Spinal cord (tissue), 10 donors: Measurements from ENCODE around the gene NAA10. TPM values are rescaled to one million over a fixed set of nuclear protein-coding genes. Genes with fewer than 3 reads are reported as not detected.

Experiments used
- DNase-seq, 6 donors: peaks; one replicate each; pipeline versions ENCODE4 v3.0.0 to v3.0.0-alpha.2; 2013 to 2015; ENCODE audit warnings: low spot score in 6 of 6, low read depth in 4 of 6
- H3K27ac ChIP-seq: one replicate; pipeline ENCODE4 v1.5.1; 2013; ENCODE audit warnings: low read depth, low read length, control low read depth
- H3K27me3 ChIP-seq: one replicate; pipeline ENCODE4 v1.6.1; 2013; ENCODE audit warnings: low read length; ENCODE audit not compliant: control insufficient read depth, insufficient read depth
- H3K36me3 ChIP-seq: one replicate; pipeline ENCODE4 v1.6.1; 2013; ENCODE audit warnings: low read length; ENCODE audit not compliant: control insufficient read depth, insufficient read depth
- H3K4me1 ChIP-seq: one replicate; pipeline ENCODE4 v1.6.1; 2013; ENCODE audit warnings: low read length; ENCODE audit not compliant: control insufficient read depth, insufficient read depth
- H3K4me3 ChIP-seq: one replicate; pipeline ENCODE4 v1.5.1; 2013; ENCODE audit warnings: low read depth, low read length, control low read depth
- H3K9me3 ChIP-seq: one replicate; pipeline ENCODE4 v1.6.1; 2013; ENCODE audit warnings: low read length; ENCODE audit not compliant: control insufficient read depth, insufficient read depth
- WGBS: methylation state at CpG from one replicate; pipeline ENCODE4 v1.1.5; 2013; ENCODE audit warnings: missing lambda C conversion rate; ENCODE audit not compliant: insufficient coverage; 5-methylcytosine and 5-hydroxymethylcytosine counted together
- polyA plus RNA-seq, 2 donors: library from polyadenylated mRNA; unstranded; fragments of 120-200 nt; gene quantifications; one replicate each; pipeline ENCODE4 v1.2.1, GENCODE V29; 2013; ENCODE audit not compliant: insufficient read length in 2 of 2
- total RNA-seq, 2 donors: library from RNA; depleted of rRNA in 1 of 2; stranded (reverse); fragments of 120-200 nt in 1 of 2; fragments of >200 nt in 1 of 2; gene quantifications; one replicate each; pipeline versions ENCODE4 v1.2.3 to v1.2.4, GENCODE V29; 2013 to 2014
- donor health status: healthy.

Gene NAA10
- total and polyA plus RNA-seq, 4 donors = 26.9 to 115 (median 82.8) TPM

- 42% methylated on average over 11 of the region's 23 CpGs for WGBS
- Histone ChIP-seq H3K27ac (no peak overlapping the region), H3K4me3 (no peak overlapping the region), H3K27me3 (no peaks in the 10 kb centered on the region), H3K9me3 (no peaks in the 10 kb centered on the region), H3K36me3 (peaks cover 14% of the 10 kb centered on the region), H3K4me1 (peaks cover 21% of the 10 kb centered on the region)
- DNase-seq = no peak
These were observed 6.8 kb upstream of the NAA10 start for GRCh38 chrX:153941336-153942252.

- no peak for DNase-seq
- WGBS = 44% methylated on average over 7 of the region's 7 CpGs
- H3K9me3 ChIP-seq = no peaks in the 10 kb centered on the region
These were observed 4.7 kb upstream of the NAA10 start for GRCh38 chrX:153939573-153939972.

GRCh38 chrX:153938226-153938786 lies 3.5 kb upstream of the NAA10 start:
- Histone ChIP-seq H3K27me3 (no peaks in the 10 kb centered on the region), H3K27ac (no peak overlapping the region), H3K9me3 (no peaks in the 10 kb centered on the region), H3K4me3 (no peak overlapping the region), H3K36me3 (peaks cover 9% of the 10 kb centered on the region), H3K4me1 (peaks cover 22% of the 10 kb centered on the region)
- 81% methylated on average over 8 of the region's 10 CpGs for WGBS
- DNase-seq = no peak

More at GRCh38 chrX:153939573-153939972, 4.7 kb upstream of the NAA10 start:
- Histone ChIP-seq H3K36me3 (peaks cover 9% of the 10 kb centered on the region), H3K27me3 (no peaks in the 10 kb centered on the region), H3K4me3 (no peak overlapping the region), H3K27ac (no peak overlapping the region), H3K4me1 (peaks cover 23% of the 10 kb centered on the region)

- H3K27me3 ChIP-seq = peaks cover 2% of the 10 kb centered on the region
- WGBS = no CpG with 5 or more reads among the region's 3 CpGs
These were observed 2.2 kb upstream of the NAA10 start for GRCh38 chrX:153937056-153937455.

GRCh38 chrX:153935326-153935851 lies 552 bp upstream of the NAA10 start:
- Histone ChIP-seq H3K9me3 (no peaks in the 10 kb centered on the region), H3K4me1 (peaks cover 14% of the 10 kb centered on the region), H3K4me3 (no peak overlapping the region), H3K27ac (no peak overlapping the region), H3K36me3 (peaks cover 28% of the 10 kb centered on the region), H3K27me3 (peaks cover 2% of the 10 kb centered on the region)
- DNase-seq = no peak
- 35% methylated on average over 23 of the region's 32 CpGs for WGBS

More at GRCh38 chrX:153937056-153937455, 2.2 kb upstream of the NAA10 start:
- Histone ChIP-seq H3K36me3 (peaks cover 11% of the 10 kb centered on the region), H3K4me3 (no peak overlapping the region), H3K9me3 (no peaks in the 10 kb centered on the region), H3K27ac (no peak overlapping the region), H3K4me1 (peaks cover 14% of the 10 kb centered on the region)
- DNase-seq = no peak

- no peak overlapping the region for H3K27ac ChIP-seq
- peaks cover 2% of the 10 kb centered on the region for H3K27me3 ChIP-seq
- no peaks in the 10 kb centered on the region for H3K9me3 ChIP-seq
- H3K4me1 ChIP-seq = peaks cover 22% of the 10 kb centered on the region
- 19% methylated on average over 32 of the region's 33 CpGs for WGBS
- H3K36me3 ChIP-seq = peaks cover 35% of the 10 kb centered on the region
- H3K4me3 ChIP-seq = peak overlapping the region; percentile 55
- DNase-seq = no peak
These were observed 582 bp downstream of the NAA10 start for GRCh38 chrX:153934148-153934761.

- WGBS = 70% methylated on average over 5 of the region's 7 CpGs
These were observed 1.1 kb downstream of the NAA10 start for GRCh38 chrX:153933748-153934147.

GRCh38 chrX:153932220-153932915 lies 2.5 kb downstream of the NAA10 start:
- Histone ChIP-seq H3K36me3 (peaks cover 38% of the 10 kb centered on the region), H3K27ac (no peak overlapping the region), H3K27me3 (peaks cover 2% of the 10 kb centered on the region), H3K4me3 (no peak overlapping the region), H3K9me3 (no peaks in the 10 kb centered on the region), H3K4me1 (peaks cover 35% of the 10 kb centered on the region)
- DNase-seq = no peak
- 93% methylated on average over 4 of the region's 13 CpGs for WGBS

More at GRCh38 chrX:153933748-153934147, 1.1 kb downstream of the NAA10 start:
- no peak for DNase-seq
- Histone ChIP-seq H3K27me3 (peaks cover 2% of the 10 kb centered on the region), H3K9me3 (no peaks in the 10 kb centered on the region), H3K36me3 (peaks cover 35% of the 10 kb centered on the region), H3K4me3 (peak overlapping the region; percentile 55), H3K4me1 (peaks cover 25% of the 10 kb centered on the region), H3K27ac (no peak overlapping the region)

GRCh38 chrX:153931748-153932147 lies 3.1 kb downstream of the NAA10 start:
- Histone ChIP-seq H3K36me3 (peaks cover 38% of the 10 kb centered on the region), H3K4me1 (peaks cover 41% of the 10 kb centered on the region), H3K4me3 (no peak overlapping the region), H3K27me3 (peaks cover 2% of the 10 kb centered on the region), H3K9me3 (no peaks in the 10 kb centered on the region), H3K27ac (no peak overlapping the region)
- no peak for DNase-seq
- WGBS = 94% methylated on average over 13 of the region's 13 CpGs
